Activated naive CD8-positive, alpha-beta T cell (primary cell): ENCODE data around the gene LSM14A.
"Not testable (repeated sequence)": the region's sequence is repeated elsewhere in the genome, so short reads cannot be mapped to it uniquely, and the experiment has no call there.

ENCODE experiments used
- H3K27ac Mint-ChIP-seq: one replicate; pipeline ENCODE4 v1.8.0; 2021; ENCODE audit warnings: mixed read lengths
- H3K27me3 Mint-ChIP-seq: one replicate; pipeline ENCODE4 v1.8.0; 2021; ENCODE audit warnings: mixed read lengths
- H3K36me3 Mint-ChIP-seq: one replicate; pipeline ENCODE4 v1.8.0; 2021; ENCODE audit warnings: mixed read lengths
- H3K4me1 Mint-ChIP-seq: one replicate; pipeline ENCODE4 v1.8.0; 2021; ENCODE audit warnings: low read depth, mixed read lengths
- H3K4me3 Mint-ChIP-seq: one replicate; pipeline ENCODE4 v1.8.0; 2021; ENCODE audit warnings: mild to moderate bottlenecking, mixed read lengths
- H3K9me3 Mint-ChIP-seq: one replicate; pipeline ENCODE4 v1.8.0; 2021; ENCODE audit warnings: low read depth, mixed read lengths

Gene LSM14A

GRCh38 chr19:34145741-34146202 lies 26.5 kb upstream of the LSM14A start:
- Mint-ChIP-seq H3K9me3 (no peaks in the 10 kb centered on the region), H3K27me3 (no peaks in the 10 kb centered on the region), H3K27ac (no peak overlapping the region), H3K36me3 (no peaks in the 10 kb centered on the region), H3K4me3 (no peak overlapping the region), H3K4me1 (no peaks in the 10 kb centered on the region)

- Mint-ChIP-seq H3K27me3 (no peaks in the 10 kb centered on the region), H3K36me3 (peaks cover 3% of the 10 kb centered on the region), H3K4me3 (no peak overlapping the region), H3K9me3 (no peaks in the 10 kb centered on the region), H3K4me1 (no peaks in the 10 kb centered on the region), H3K27ac (no peak overlapping the region)
Measured at GRCh38 chr19:34148658-34149185, 23.6 kb upstream of the LSM14A start.

- Mint-ChIP-seq H3K27ac (no peak overlapping the region), H3K4me1 (no peaks in the 10 kb centered on the region), H3K27me3 (no peaks in the 10 kb centered on the region), H3K9me3 (no peaks in the 10 kb centered on the region), H3K36me3 (peaks cover 3% of the 10 kb centered on the region), H3K4me3 (no peak overlapping the region)
Measured at GRCh38 chr19:34149873-34150272, 22.4 kb upstream of the LSM14A start.

GRCh38 chr19:34150558-34150957 lies 21.7 kb upstream of the LSM14A start:
- H3K27me3 Mint-ChIP-seq = no peaks in the 10 kb centered on the region
- H3K4me1 Mint-ChIP-seq = no peaks in the 10 kb centered on the region
- no peaks in the 10 kb centered on the region for H3K9me3 Mint-ChIP-seq
- H3K4me3 Mint-ChIP-seq = no peak overlapping the region
- H3K36me3 Mint-ChIP-seq = peaks cover 3% of the 10 kb centered on the region
- H3K27ac Mint-ChIP-seq = no peak overlapping the region

- Mint-ChIP-seq H3K4me3 (no peak overlapping the region), H3K4me1 (no peaks in the 10 kb centered on the region), H3K27me3 (no peaks in the 10 kb centered on the region)
Measured at GRCh38 chr19:34151439-34151838, 20.9 kb upstream of the LSM14A start.

DNA sequence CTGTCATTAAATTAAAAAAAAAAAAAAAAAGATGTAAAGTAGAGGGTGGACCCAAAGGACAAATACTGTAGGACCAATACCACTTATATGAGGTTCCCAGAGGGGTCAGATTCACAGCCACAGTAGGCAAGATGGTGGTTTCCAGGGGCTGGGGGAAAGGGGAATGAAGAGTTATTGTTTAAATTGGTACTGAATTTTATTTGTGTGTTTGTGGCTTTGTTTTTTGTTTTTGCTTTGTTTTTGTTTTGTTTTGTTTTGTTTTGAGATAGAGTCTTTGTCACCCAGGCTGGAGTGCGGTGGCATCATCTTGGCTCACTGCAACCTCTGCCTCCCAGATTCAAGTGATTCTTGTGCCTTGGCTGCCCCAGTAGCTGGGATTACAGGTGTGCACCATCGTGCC lies 17.9 kb upstream of the LSM14A start:
- H3K4me3 Mint-ChIP-seq = no peak overlapping the region
- no peaks in the 10 kb centered on the region for H3K4me1 Mint-ChIP-seq
- H3K36me3 Mint-ChIP-seq = peaks cover 3% of the 10 kb centered on the region
- H3K27ac Mint-ChIP-seq = no peak overlapping the region
- no peaks in the 10 kb centered on the region for H3K9me3 Mint-ChIP-seq
- no peaks in the 10 kb centered on the region for H3K27me3 Mint-ChIP-seq

More at GRCh38 chr19:34151439-34151838, 20.9 kb upstream of the LSM14A start:
- Mint-ChIP-seq H3K27ac (no peak overlapping the region), H3K36me3 (peaks cover 3% of the 10 kb centered on the region), H3K9me3 (no peaks in the 10 kb centered on the region)

DNA sequence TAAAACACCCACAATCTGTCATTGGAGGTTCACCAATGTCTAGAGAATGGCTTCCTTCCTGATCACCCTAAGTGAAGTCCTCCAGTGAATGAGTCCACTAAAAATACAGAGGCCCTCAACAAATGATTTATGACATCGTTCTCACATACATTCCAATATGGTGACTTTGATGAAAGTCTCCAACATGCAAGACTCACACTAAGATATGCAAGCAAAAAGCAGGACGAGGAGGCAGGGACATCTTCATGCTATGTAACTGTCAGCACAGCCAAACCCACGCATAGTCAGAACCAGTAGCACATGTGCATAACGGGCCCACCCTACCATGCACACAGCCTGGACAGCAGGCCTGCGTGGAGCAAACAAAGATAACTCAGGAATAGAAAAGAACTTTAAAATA lies 16.6 kb upstream of the LSM14A start:
- no peaks in the 10 kb centered on the region for H3K27me3 Mint-ChIP-seq
- H3K4me3 Mint-ChIP-seq = no peak overlapping the region
- H3K9me3 Mint-ChIP-seq = no peaks in the 10 kb centered on the region
- no peak overlapping the region for H3K27ac Mint-ChIP-seq
- H3K36me3 Mint-ChIP-seq = peaks cover 3% of the 10 kb centered on the region
- H3K4me1 Mint-ChIP-seq = no peaks in the 10 kb centered on the region

DNA sequence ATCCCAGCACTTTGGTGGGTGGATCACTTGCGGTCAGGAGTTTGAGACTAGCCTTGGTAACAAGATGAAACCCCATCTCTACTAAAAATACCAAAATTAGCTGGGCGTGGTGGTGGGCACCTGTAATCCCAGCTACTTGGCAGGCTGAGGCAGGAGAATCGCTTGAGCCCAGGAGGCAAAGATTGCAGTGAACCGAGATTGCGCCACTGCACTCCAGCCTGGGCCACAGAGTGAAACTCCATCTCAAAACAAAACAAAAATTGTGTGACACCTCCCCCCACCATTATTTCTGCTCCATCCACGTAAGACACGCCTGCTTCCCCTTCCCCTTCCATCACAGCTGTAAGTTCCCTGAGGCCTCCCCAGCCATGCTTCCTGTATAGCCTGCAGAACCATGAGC lies 13.3 kb upstream of the LSM14A start:
- not testable (repeated sequence) for H3K4me1 Mint-ChIP-seq, H3K4me3 Mint-ChIP-seq, H3K36me3 Mint-ChIP-seq, H3K9me3 Mint-ChIP-seq, H3K27ac Mint-ChIP-seq, H3K27me3 Mint-ChIP-seq

DNA sequence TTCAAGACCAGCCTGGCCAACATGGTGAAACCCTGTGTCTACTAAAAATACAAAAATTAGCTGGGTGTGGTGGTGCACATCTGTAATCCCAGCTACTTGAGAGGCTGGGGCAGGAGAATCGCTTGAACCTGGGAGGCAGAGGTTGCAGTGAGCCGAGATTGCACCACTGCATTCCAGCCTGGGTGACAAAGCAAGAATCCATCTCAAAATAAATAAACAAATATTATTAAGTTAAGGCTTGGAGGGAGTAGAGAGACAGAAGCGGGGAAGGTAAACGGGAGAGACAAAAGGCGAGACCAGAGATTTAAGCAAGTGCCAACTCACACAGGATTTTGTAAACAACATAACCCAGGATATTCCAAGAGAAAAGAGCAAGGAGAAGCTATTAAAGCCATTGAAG lies 12.8 kb upstream of the LSM14A start:
- H3K27me3 Mint-ChIP-seq, H3K4me1 Mint-ChIP-seq, H3K36me3 Mint-ChIP-seq, H3K27ac Mint-ChIP-seq, H3K4me3 Mint-ChIP-seq, H3K9me3 Mint-ChIP-seq: not testable (repeated sequence)

- H3K4me1 Mint-ChIP-seq, H3K27ac Mint-ChIP-seq, H3K4me3 Mint-ChIP-seq, H3K9me3 Mint-ChIP-seq, H3K27me3 Mint-ChIP-seq, H3K36me3 Mint-ChIP-seq: not testable (repeated sequence)
Measured at GRCh38 chr19:34161902-34162301, 10.4 kb upstream of the LSM14A start.

- no peak overlapping the region for H3K4me3 Mint-ChIP-seq
- H3K27ac Mint-ChIP-seq = no peak overlapping the region
- H3K9me3 Mint-ChIP-seq = no peaks in the 10 kb centered on the region
- no peaks in the 10 kb centered on the region for H3K27me3 Mint-ChIP-seq
- no peaks in the 10 kb centered on the region for H3K4me1 Mint-ChIP-seq
- no peaks in the 10 kb centered on the region for H3K36me3 Mint-ChIP-seq
Measured at GRCh38 chr19:34165295-34165738, 7.0 kb upstream of the LSM14A start.

GRCh38 chr19:34169475-34170199 lies 2.7 kb upstream of the LSM14A start:
- Mint-ChIP-seq H3K27ac (peak overlapping the region; percentile 73), H3K4me1 (peaks cover 23% of the 10 kb centered on the region)
- H3K36me3 Mint-ChIP-seq, H3K4me3 Mint-ChIP-seq, H3K9me3 Mint-ChIP-seq, H3K27me3 Mint-ChIP-seq: not testable (repeated sequence)

- Mint-ChIP-seq H3K27me3 (no peaks in the 10 kb centered on the region), H3K36me3 (no peaks in the 10 kb centered on the region), H3K4me1 (peaks cover 38% of the 10 kb centered on the region), H3K27ac (peak overlapping the region; percentile 100), H3K9me3 (no peaks in the 10 kb centered on the region), H3K4me3 (peak overlapping the region; percentile 91)
Measured at GRCh38 chr19:34171539-34171876, 796 bp upstream of the LSM14A start.

DNA sequence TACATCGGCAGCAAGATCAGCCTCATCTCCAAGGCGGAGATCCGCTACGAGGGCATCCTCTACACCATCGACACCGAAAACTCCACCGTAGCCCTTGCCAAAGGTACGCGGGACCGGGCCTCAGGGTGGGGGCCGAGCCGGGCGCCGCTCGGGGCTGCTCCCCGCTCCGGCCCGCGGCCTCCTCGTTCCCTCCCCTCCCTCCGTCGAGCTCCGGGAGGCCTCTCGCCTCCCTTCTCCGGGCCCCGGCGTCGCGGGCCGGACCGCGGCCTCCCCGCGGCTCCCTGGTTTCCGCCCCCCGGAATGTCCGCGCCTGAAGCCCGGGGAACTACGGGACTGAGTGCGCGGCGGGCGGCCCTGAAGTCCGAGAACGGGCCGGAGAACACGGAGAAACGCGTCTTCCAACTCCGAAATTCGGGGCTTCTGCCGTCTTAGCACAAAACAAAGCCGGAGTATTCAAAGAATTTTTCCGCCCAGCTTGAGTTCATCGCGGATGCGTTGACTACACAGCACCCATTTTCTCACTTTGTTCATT lies 423 bp downstream of the LSM14A start:
- Mint-ChIP-seq H3K9me3 (no peaks in the 10 kb centered on the region), H3K27ac (peak overlapping the region; percentile 99), H3K27me3 (no peaks in the 10 kb centered on the region), H3K4me3 (peak overlapping the region; percentile 96), H3K4me1 (peaks cover 50% of the 10 kb centered on the region), H3K36me3 (no peaks in the 10 kb centered on the region)

GRCh38 chr19:34173193-34173956 lies 1.1 kb downstream of the LSM14A start:
- no peaks in the 10 kb centered on the region for H3K36me3 Mint-ChIP-seq
- H3K9me3 Mint-ChIP-seq = no peaks in the 10 kb centered on the region
- no peaks in the 10 kb centered on the region for H3K27me3 Mint-ChIP-seq
- peaks cover 56% of the 10 kb centered on the region for H3K4me1 Mint-ChIP-seq
- H3K4me3 Mint-ChIP-seq = peak overlapping the region; percentile 96
- peak overlapping the region; percentile 99 for H3K27ac Mint-ChIP-seq
